Endothelial cell of umbilical vein (primary cell): ENCODE results near the gene CDK19. TPM values are rescaled to one million over a fixed set of nuclear protein-coding genes. Genes with fewer than 3 reads are reported as not detected.

Source experiments
- BruUV-seq: library from RNA; stranded (reverse); fragments of 400-500 nt; replicated peaks from 2 replicates; lab custom pipeline; 2021; lab: Mats Ljungman, UMichigan
- CTCF ChIA-PET: fragments of 300-600, 350-600 bp; sonication (Branson Sonifier 250); formaldehyde crosslinking; loops from one replicate; lab custom pipeline; 2021; ENCODE audit warnings: antibody characterized with exemption, inconsistent platforms; lab: Charles Lee
- POLR2A ChIA-PET: fragments of 300-600, 350-600 bp; sonication (Branson Sonifier 250); formaldehyde crosslinking; loops from one replicate; lab custom pipeline; 2021; ENCODE audit warnings: antibody characterized with exemption, inconsistent platforms; lab: Charles Lee
- DNase-seq: peaks from one replicate; pipeline ENCODE4 v3.0.0-alpha.2; 2011; ENCODE audit warnings: low read depth, low spot score
- FAIRE-seq: peaks from 2 replicates; lab custom pipeline; 2011; peaks lifted over from hg19 to GRCh38; lab: Jason Lieb, UNC
- H2AFZ ChIP-seq: 2 replicates; pipeline ENCODE4 v1.6.0; 2012; ENCODE audit warnings: low read depth, low read length, control low read depth, inconsistent platforms
- H3K27ac ChIP-seq: 2 replicates; pipeline ENCODE4 v1.5.1; 2011; ENCODE audit warnings: low read depth, mild to moderate bottlenecking, control low read depth, low read length, moderate library complexity; ENCODE audit not compliant: insufficient read depth
- H3K27me3 ChIP-seq, 2 experiments: 2 replicates each; pipeline versions ENCODE4 v1.6.0 to v1.6.1; 2011; ENCODE audit warnings: low read length in 2 of 2, mixed read lengths in 1 of 2; ENCODE audit not compliant: control insufficient read depth in 2 of 2, insufficient read depth in 2 of 2
- H3K36me3 ChIP-seq, 2 experiments: 2 replicates in 1 of 2; 3 replicates in 1 of 2; pipeline ENCODE4 v1.5.1; 2011; ENCODE audit warnings: low read length in 2 of 2, mild to moderate bottlenecking in 1 of 2, moderate library complexity in 1 of 2; ENCODE audit not compliant: control insufficient read depth in 2 of 2, insufficient read depth in 2 of 2; ENCODE audit errors: extremely low read depth in 1 of 2
- H3K4me1 ChIP-seq: 3 replicates; pipeline ENCODE4 v1.5.1; 2011; ENCODE audit warnings: mild to moderate bottlenecking, low read length; ENCODE audit not compliant: control insufficient read depth, insufficient read depth; ENCODE audit errors: extremely low read depth
- H3K4me2 ChIP-seq: 2 replicates; pipeline ENCODE4 v1.6.1; 2011; ENCODE audit warnings: low read length, control low read depth, mixed read lengths; ENCODE audit not compliant: insufficient read depth
- H3K4me3 ChIP-seq, 3 experiments: fragments of 200-600 bp in 1 of 3; sonication (generic), shearing (Covaris generic) in 1 of 3; replicated peaks in 1 of 3; 2 replicates each; pipeline ENCODE4 v1.5.1; 2011 to 2016; ENCODE audit warnings: control low read depth in 3 of 3, low read length in 3 of 3, mild to moderate bottlenecking in 2 of 3, inconsistent platforms in 1 of 3, low read depth in 1 of 3, moderate library complexity in 1 of 3; ENCODE audit not compliant: insufficient read depth in 1 of 3
- H3K79me2 ChIP-seq: 2 replicates; pipeline ENCODE4 v1.6.0; 2012; ENCODE audit warnings: low read length, inconsistent platforms; ENCODE audit not compliant: control insufficient read depth, insufficient read depth
- H3K9ac ChIP-seq: replicated peaks from 2 replicates; pipeline ENCODE3; 2011; ENCODE audit warnings: low read length, control low read depth; ENCODE audit not compliant: insufficient read depth; ENCODE audit errors: extremely low read depth
- H3K9me1 ChIP-seq: replicated peaks from 3 replicates; pipeline ENCODE4 v1.6.0; 2011; ENCODE audit warnings: mild to moderate bottlenecking, low read length; ENCODE audit not compliant: control insufficient read depth, insufficient read depth; ENCODE audit errors: extremely low read depth
- H3K9me3 ChIP-seq: replicated peaks from 2 replicates; pipeline ENCODE4 v1.5.1; 2012; ENCODE audit warnings: low read length, inconsistent platforms; ENCODE audit not compliant: control insufficient read depth, insufficient read depth
- H4K20me1 ChIP-seq: replicated peaks from 2 replicates; pipeline ENCODE3; 2011; ENCODE audit warnings: mild to moderate bottlenecking, low read length; ENCODE audit not compliant: control insufficient read depth, insufficient read depth; ENCODE audit errors: extremely low read depth
- CTCF ChIP-seq, 2 donors: IDR thresholded peaks; 1 replicate in 1 of 2; 2 replicates in 1 of 2; pipeline ENCODE4 v1.5.1; 2011; ENCODE audit warnings: low read length in 2 of 2, mild to moderate bottlenecking in 2 of 2, moderate library complexity in 2 of 2, control low read depth in 1 of 2, inconsistent platforms in 1 of 2, low read depth in 1 of 2; ENCODE audit not compliant: insufficient read depth in 1 of 2; ENCODE audit errors: extremely low read depth in 1 of 2
- EZH2 ChIP-seq: IDR thresholded peaks from 2 replicates; pipeline ENCODE4 v1.6.1; 2012; ENCODE audit warnings: borderline replicate concordance, low read depth, mild to moderate bottlenecking, moderate library complexity, low read length, inconsistent platforms; ENCODE audit not compliant: severe bottlenecking
- FOS ChIP-seq: IDR thresholded peaks from 2 replicates; pipeline ENCODE4 v1.6.1; 2011; ENCODE audit warnings: mild to moderate bottlenecking, low read length, moderate library complexity, borderline replicate concordance; ENCODE audit not compliant: insufficient read depth
- GATA2 ChIP-seq: IDR thresholded peaks from 2 replicates; pipeline ENCODE4 v1.7.0; 2011; ENCODE audit warnings: low read depth, mild to moderate bottlenecking, moderate library complexity, mixed read lengths, low read length; ENCODE audit not compliant: insufficient read length, insufficient read depth
- JUN ChIP-seq: IDR thresholded peaks from 2 replicates; pipeline ENCODE4 v1.6.1; 2011; ENCODE audit warnings: borderline replicate concordance, low read depth; ENCODE audit not compliant: insufficient read length, insufficient read depth
- MAX ChIP-seq: IDR thresholded peaks from 2 replicates; pipeline ENCODE4 v1.6.1; 2011; ENCODE audit not compliant: insufficient read depth, insufficient read length
- MYC ChIP-seq: IDR thresholded peaks from one replicate; pipeline ENCODE4 v1.6.1; 2011; ENCODE audit warnings: mild to moderate bottlenecking, low read depth, low read length
- POLR2A ChIP-seq: IDR thresholded peaks from 2 replicates; pipeline ENCODE4 v1.6.1; 2012; ENCODE audit warnings: low read depth, mild to moderate bottlenecking, control low read depth, low read length
- POLR2AphosphoS5 ChIP-seq: IDR thresholded peaks from 2 replicates; pipeline ENCODE4 v1.6.1; 2012; ENCODE audit warnings: low read depth, mild to moderate bottlenecking, control low read depth, low read length, moderate library complexity; ENCODE audit not compliant: insufficient read depth
- dilution Hi-C: fragments of 300-500 bp; cut with MboI; formaldehyde crosslinking; loops from one replicate; pipeline ENCODE4 v1.15.0; 2019; ENCODE audit warnings: low sequenced_read_pairs; ENCODE audit not compliant: extremely low pct_ligation_motif_present
- intact Hi-C: fragments of 100-400 bp; cut with micrococcal nuclease; formaldehyde crosslinking; loops from one replicate; pipeline ENCODE4 v1.10.0; 2022
- polyA plus RNA-seq, 4 experiments: library from polyadenylated mRNA; depleted of rRNA in 3 of 4; stranded (reverse) in 3 of 4; unstranded in 1 of 4; fragments of >200 nt; gene quantifications; 2 replicates each; pipeline versions ENCODE4 v1.2.1 to v1.2.3, GENCODE V29; 2011 to 2012; ENCODE audit warnings: missing spikeins in 1 of 4
- total RNA-seq: library from RNA; stranded (reverse); gene quantifications from 2 replicates; pipeline ENCODE4 v1.2.3, GENCODE V29; 2021

Gene CDK19
- total and polyA plus RNA-seq, 2 donors (not counting 3 experiments of a cell fraction or from before 2014, with no cell fraction given): 4.6 to 12.1 TPM

GRCh38 chr6:110748453-110748852 is 66.8 kb downstream of the CDK19 start:
- no TSS peak for BruUV-seq
- Histone ChIP-seq H3K36me3 (no peaks in the 10 kb centered on the region), H3K4me1 (no peaks in the 10 kb centered on the region), H3K4me3 (no peak overlapping the region), H3K9me1 (no peaks in the 10 kb centered on the region), H3K27me3 (no peaks in the 10 kb centered on the region), H2AFZ (no peak overlapping the region), H3K9me3 (no peaks in the 10 kb centered on the region), H3K4me2 (no peak overlapping the region), H4K20me1 (no peaks in the 10 kb centered on the region), H3K79me2 (no peaks in the 10 kb centered on the region), H3K27ac (no peak overlapping the region), H3K9ac (no peak overlapping the region)
- no peak for FAIRE-seq
- dilution Hi-C loops (no loop called here), intact Hi-C loops (no loop called here)
- ChIA-PET CTCF (interaction anchor here (1.8 to 2.3 kb wide), 2 partner anchors 13 to 15 kb away, joined by 4 to 6 read pairs; no protein-coding TSS in a partner anchor), POLR2A (no interaction called here)
- TF ChIP-seq MAX (no peak), JUN (no peak), EZH2 (no peak), FOS (no peak), GATA2 (no peak), POLR2A (no peak), POLR2AphosphoS5 (no peak), CTCF (IDR thresholded peaks at IDR 0.05; ENCODE audit: extremely low read depth in 1 of 2, insufficient read depth in 1 of 2, low read depth in 1 of 2, low read length in 2 of 2) (no peak), MYC (no peak)
- no peak for DNase-seq
